ENCODE results near the gene ARF4. TPM values are rescaled to one million over a fixed set of nuclear protein-coding genes. Genes with fewer than 3 reads are reported as not detected.

ARF4 gene
- total and polyA plus RNA-seq, 2 donors = 129 to 296 TPM

- H3K27ac ChIP-seq (ENCODE audit: low read depth) = no peak overlapping the region
- H3K36me3 ChIP-seq (ENCODE audit: insufficient read depth) = peaks cover 1% of the 10 kb centered on the region
- H3K4me1 ChIP-seq (ENCODE audit: insufficient read depth) = no peaks in the 10 kb centered on the region
- no peak for DNase-seq (ENCODE audit: extremely low spot score)
- peak overlapping the region; percentile 37 for H3K4me3 ChIP-seq (ENCODE audit: low read depth, low read length)
- WGBS = 56% methylated on average over 5 of the region's 5 CpGs
These were observed 1.7 kb upstream of the ARF4 start for GRCh38 chr3:57598765-57599360.

- peak overlapping the region; percentile 75 for H3K4me3 ChIP-seq (ENCODE audit: low read depth, low read length)
- H3K27ac ChIP-seq (ENCODE audit: low read depth) = peak overlapping the region; percentile 95
- WGBS = under 1% methylated on average over 31 of the region's 31 CpGs
- DNase-seq (ENCODE audit: extremely low spot score) = peak; percentile 57
- no peaks in the 10 kb centered on the region for H3K36me3 ChIP-seq (ENCODE audit: insufficient read depth)
- H3K4me1 ChIP-seq (ENCODE audit: insufficient read depth) = no peaks in the 10 kb centered on the region
These were observed 533 bp downstream of the ARF4 start for GRCh38 chr3:57596495-57597126.

GRCh38 chr3:57594576-57594975, 2.6 kb downstream of the ARF4 start:
- Histone ChIP-seq H3K27ac (ENCODE audit: low read depth) (no peak overlapping the region), H3K4me1 (ENCODE audit: insufficient read depth) (no peaks in the 10 kb centered on the region), H3K36me3 (ENCODE audit: insufficient read depth) (no peaks in the 10 kb centered on the region), H3K4me3 (ENCODE audit: low read depth, low read length) (no peak overlapping the region)
- 27% methylated on average over 5 of the region's 5 CpGs for WGBS
- DNase-seq (ENCODE audit: extremely low spot score) = no peak

GRCh38 chr3:57594144-57594543, 3.0 kb downstream of the ARF4 start:
- Histone ChIP-seq H3K4me3 (ENCODE audit: low read depth, low read length) (no peak overlapping the region), H3K36me3 (ENCODE audit: insufficient read depth) (no peaks in the 10 kb centered on the region), H3K4me1 (ENCODE audit: insufficient read depth) (no peaks in the 10 kb centered on the region), H3K27ac (ENCODE audit: low read depth) (no peak overlapping the region)
- DNase-seq (ENCODE audit: extremely low spot score) = no peak
- 66% methylated on average over 4 of the region's 4 CpGs for WGBS

GRCh38 chr3:57592306-57592705, 4.8 kb downstream of the ARF4 start:
- no peaks in the 10 kb centered on the region for H3K4me1 ChIP-seq (ENCODE audit: insufficient read depth)
- H3K36me3 ChIP-seq (ENCODE audit: insufficient read depth) = no peaks in the 10 kb centered on the region
- H3K27ac ChIP-seq (ENCODE audit: low read depth) = no peak overlapping the region
- WGBS = 56% methylated on average over 6 of the region's 6 CpGs
- no peak for DNase-seq (ENCODE audit: extremely low spot score)
- no peak overlapping the region for H3K4me3 ChIP-seq (ENCODE audit: low read depth, low read length)

GRCh38 chr3:57587905-57588304, 9.2 kb downstream of the ARF4 start:
- no peak for DNase-seq (ENCODE audit: extremely low spot score)
- Histone ChIP-seq H3K27ac (ENCODE audit: low read depth) (no peak overlapping the region), H3K36me3 (ENCODE audit: insufficient read depth) (no peaks in the 10 kb centered on the region), H3K4me1 (ENCODE audit: insufficient read depth) (no peaks in the 10 kb centered on the region), H3K4me3 (ENCODE audit: low read depth, low read length) (no peak overlapping the region)
- WGBS = 61% methylated on average over 2 of the region's 2 CpGs

GRCh38 chr3:57586778-57587177, 10.4 kb downstream of the ARF4 start:
- no peak overlapping the region for H3K27ac ChIP-seq (ENCODE audit: low read depth)
- DNase-seq (ENCODE audit: extremely low spot score) = no peak
- no peak overlapping the region for H3K4me3 ChIP-seq (ENCODE audit: low read depth, low read length)
- H3K4me1 ChIP-seq (ENCODE audit: insufficient read depth) = no peaks in the 10 kb centered on the region
- 74% methylated on average over 6 of the region's 6 CpGs for WGBS
- H3K36me3 ChIP-seq (ENCODE audit: insufficient read depth) = no peaks in the 10 kb centered on the region

GRCh38 chr3:57583544-57583943, 13.6 kb downstream of the ARF4 start:
- H3K27ac ChIP-seq (ENCODE audit: low read depth) = no peak overlapping the region
- H3K36me3 ChIP-seq (ENCODE audit: insufficient read depth) = no peaks in the 10 kb centered on the region
- no peaks in the 10 kb centered on the region for H3K4me1 ChIP-seq (ENCODE audit: insufficient read depth)
- no peak overlapping the region for H3K4me3 ChIP-seq (ENCODE audit: low read depth, low read length)
- 88% methylated on average over 2 of the region's 2 CpGs for WGBS
- DNase-seq (ENCODE audit: extremely low spot score) = no peak

- H3K27ac ChIP-seq (ENCODE audit: low read depth) = no peak overlapping the region
- no peaks in the 10 kb centered on the region for H3K4me1 ChIP-seq (ENCODE audit: insufficient read depth)
- no peak for DNase-seq (ENCODE audit: extremely low spot score)
- no peaks in the 10 kb centered on the region for H3K36me3 ChIP-seq (ENCODE audit: insufficient read depth)
- 95% methylated on average over 7 of the region's 7 CpGs for WGBS
- no peak overlapping the region for H3K4me3 ChIP-seq (ENCODE audit: low read depth, low read length)
These were observed 14.5 kb downstream of the ARF4 start for GRCh38 chr3:57582474-57583168.

GRCh38 chr3:57577801-57578200, 19.3 kb downstream of the ARF4 start:
- Histone ChIP-seq H3K27ac (ENCODE audit: low read depth) (no peak overlapping the region), H3K36me3 (ENCODE audit: insufficient read depth) (no peaks in the 10 kb centered on the region), H3K4me3 (ENCODE audit: low read depth, low read length) (no peak overlapping the region), H3K4me1 (ENCODE audit: insufficient read depth) (no peaks in the 10 kb centered on the region)
- no peak for DNase-seq (ENCODE audit: extremely low spot score)
- 87% methylated on average over 9 of the region's 9 CpGs for WGBS

GRCh38 chr3:57575966-57576626, 21.0 kb downstream of the ARF4 start:
- DNase-seq (ENCODE audit: extremely low spot score) = no peak
- Histone ChIP-seq H3K4me1 (ENCODE audit: insufficient read depth) (no peaks in the 10 kb centered on the region), H3K27ac (ENCODE audit: low read depth) (no peak overlapping the region), H3K4me3 (ENCODE audit: low read depth, low read length) (no peak overlapping the region), H3K36me3 (ENCODE audit: insufficient read depth) (no peaks in the 10 kb centered on the region)
- 65% methylated on average over 3 of the region's 3 CpGs for WGBS

GRCh38 chr3:57572096-57572495, 25.0 kb downstream of the ARF4 start:
- no peaks in the 10 kb centered on the region for H3K4me1 ChIP-seq (ENCODE audit: insufficient read depth)
- DNase-seq (ENCODE audit: extremely low spot score) = no peak
- no peak overlapping the region for H3K27ac ChIP-seq (ENCODE audit: low read depth)
- H3K36me3 ChIP-seq (ENCODE audit: insufficient read depth) = no peaks in the 10 kb centered on the region
- H3K4me3 ChIP-seq (ENCODE audit: low read depth, low read length) = no peak overlapping the region
- 79% methylated on average over 3 of the region's 3 CpGs for WGBS

GRCh38 chr3:57570878-57571277, 26.3 kb downstream of the ARF4 start:
- no peaks in the 10 kb centered on the region for H3K4me1 ChIP-seq (ENCODE audit: insufficient read depth)
- no peak for DNase-seq (ENCODE audit: extremely low spot score)
- 98% methylated on average over 2 of the region's 2 CpGs for whole genome bisulfite sequencing
- no peak overlapping the region for H3K27ac ChIP-seq (ENCODE audit: low read depth)
- H3K36me3 ChIP-seq (ENCODE audit: insufficient read depth) = no peaks in the 10 kb centered on the region
- no peak overlapping the region for H3K4me3 ChIP-seq (ENCODE audit: low read depth, low read length)
